Activated naive CD4-positive, alpha-beta T cell treated with anti-CD3 and anti-CD28 coated beads, Interleukin-2, amount 50 U/mL, for 24 hours (primary cell): ENCODE results near the gene RRM2.

Experiments used
- H3K27ac Mint-ChIP-seq: one replicate; pipeline ENCODE4 v1.8.0; 2021; ENCODE audit warnings: mild to moderate bottlenecking, mixed read lengths
- H3K27me3 Mint-ChIP-seq: one replicate; pipeline ENCODE4 v1.8.0; 2021; ENCODE audit warnings: mixed read lengths
- H3K36me3 Mint-ChIP-seq: one replicate; pipeline ENCODE4 v1.8.0; 2021; ENCODE audit warnings: mixed read lengths
- H3K4me1 Mint-ChIP-seq: one replicate; pipeline ENCODE4 v1.8.0; 2021; ENCODE audit warnings: mixed read lengths
- H3K4me3 Mint-ChIP-seq: one replicate; pipeline ENCODE4 v1.8.0; 2021; ENCODE audit warnings: mild to moderate bottlenecking, mixed read lengths
- H3K9me3 Mint-ChIP-seq: one replicate; pipeline ENCODE4 v1.8.0; 2021; ENCODE audit warnings: mixed read lengths

Gene RRM2

GRCh38 chr2:10151462-10151861, 28.9 kb downstream of the RRM2 start:
- H3K4me1 Mint-ChIP-seq, result peaks cover 11% of the 10 kb centered on the region
- H3K27me3 Mint-ChIP-seq, result no peaks in the 10 kb centered on the region
- no peaks in the 10 kb centered on the region for H3K9me3 Mint-ChIP-seq
- no peak overlapping the region for H3K27ac Mint-ChIP-seq
- H3K36me3 Mint-ChIP-seq, result no peaks in the 10 kb centered on the region
- H3K4me3 Mint-ChIP-seq, result no peak overlapping the region

DNA sequence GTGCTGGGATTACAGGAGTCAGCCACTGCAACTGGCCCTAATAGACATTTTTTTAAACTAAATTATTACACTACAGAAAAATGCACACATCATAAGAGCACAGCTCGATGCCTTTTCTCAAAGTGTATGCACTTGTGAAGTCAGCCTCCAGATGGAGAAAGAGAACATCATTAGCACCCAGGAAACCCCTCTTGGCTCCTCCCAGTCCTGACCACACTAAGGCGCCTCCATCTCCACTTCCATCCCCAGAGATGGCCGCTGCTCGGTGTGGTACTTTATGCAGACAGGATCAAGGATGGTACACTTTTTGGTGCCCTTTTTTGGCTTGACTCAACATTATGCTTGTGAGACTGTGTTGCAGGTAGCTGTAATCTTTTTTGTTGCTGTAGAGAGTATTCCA, 34.8 kb downstream of the RRM2 start:
- H3K9me3 Mint-ChIP-seq, result no peaks in the 10 kb centered on the region
- H3K4me3 Mint-ChIP-seq, result no peak overlapping the region
- no peaks in the 10 kb centered on the region for H3K36me3 Mint-ChIP-seq
- no peaks in the 10 kb centered on the region for H3K27me3 Mint-ChIP-seq
- H3K27ac Mint-ChIP-seq, result no peak overlapping the region
- peaks cover 13% of the 10 kb centered on the region for H3K4me1 Mint-ChIP-seq

DNA sequence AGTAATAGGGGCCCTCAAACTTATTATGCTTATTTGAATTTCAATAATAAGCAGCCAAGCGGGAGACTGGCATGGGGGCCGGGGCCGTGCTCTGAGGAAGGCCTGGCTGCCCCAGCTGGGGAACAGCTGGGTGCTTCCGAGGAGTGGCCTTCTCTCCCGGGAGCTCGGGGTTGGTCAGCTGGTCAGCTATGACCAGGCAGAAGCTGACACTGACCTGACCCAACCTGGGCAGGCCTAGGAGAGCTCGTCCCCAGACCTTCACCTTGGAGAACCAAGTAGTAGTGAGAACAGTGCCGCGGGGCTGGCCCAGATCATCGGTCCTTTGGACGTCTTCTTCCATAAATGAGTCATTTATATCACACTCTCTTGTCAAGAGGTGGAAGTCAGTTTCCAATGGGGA, 36.1 kb downstream of the RRM2 start:
- H3K4me3 Mint-ChIP-seq, result no peak overlapping the region

GRCh38 chr2:10159086-10159485, 36.5 kb downstream of the RRM2 start:
- Mint-ChIP-seq H3K36me3 (no peaks in the 10 kb centered on the region), H3K27ac (no peak overlapping the region), H3K4me3 (no peak overlapping the region), H3K9me3 (no peaks in the 10 kb centered on the region), H3K27me3 (no peaks in the 10 kb centered on the region), H3K4me1 (peaks cover 13% of the 10 kb centered on the region)

More for the DNA sequence above, 36.1 kb downstream of the RRM2 start:
- H3K27me3 Mint-ChIP-seq, result no peaks in the 10 kb centered on the region
- H3K4me1 Mint-ChIP-seq, result peaks cover 13% of the 10 kb centered on the region
- H3K27ac Mint-ChIP-seq, result no peak overlapping the region
- no peaks in the 10 kb centered on the region for H3K36me3 Mint-ChIP-seq
- H3K9me3 Mint-ChIP-seq, result no peaks in the 10 kb centered on the region

- Mint-ChIP-seq H3K9me3 (no peaks in the 10 kb centered on the region), H3K27me3 (no peaks in the 10 kb centered on the region), H3K4me1 (peaks cover 13% of the 10 kb centered on the region), H3K4me3 (no peak overlapping the region), H3K27ac (no peak overlapping the region), H3K36me3 (no peaks in the 10 kb centered on the region)
These were observed 37.1 kb downstream of the RRM2 start for GRCh38 chr2:10159581-10160131.

GRCh38 chr2:10160203-10160955, 37.8 kb downstream of the RRM2 start:
- Mint-ChIP-seq H3K27ac (no peak overlapping the region), H3K4me1 (peaks cover 13% of the 10 kb centered on the region), H3K27me3 (no peaks in the 10 kb centered on the region), H3K9me3 (no peaks in the 10 kb centered on the region), H3K36me3 (no peaks in the 10 kb centered on the region), H3K4me3 (no peak overlapping the region)

- peaks cover 13% of the 10 kb centered on the region for H3K4me1 Mint-ChIP-seq
- no peaks in the 10 kb centered on the region for H3K27me3 Mint-ChIP-seq
- no peak overlapping the region for H3K4me3 Mint-ChIP-seq
- no peaks in the 10 kb centered on the region for H3K9me3 Mint-ChIP-seq
- no peaks in the 10 kb centered on the region for H3K36me3 Mint-ChIP-seq
- no peak overlapping the region for H3K27ac Mint-ChIP-seq
These were observed 38.8 kb downstream of the RRM2 start for GRCh38 chr2:10161206-10161931.

DNA sequence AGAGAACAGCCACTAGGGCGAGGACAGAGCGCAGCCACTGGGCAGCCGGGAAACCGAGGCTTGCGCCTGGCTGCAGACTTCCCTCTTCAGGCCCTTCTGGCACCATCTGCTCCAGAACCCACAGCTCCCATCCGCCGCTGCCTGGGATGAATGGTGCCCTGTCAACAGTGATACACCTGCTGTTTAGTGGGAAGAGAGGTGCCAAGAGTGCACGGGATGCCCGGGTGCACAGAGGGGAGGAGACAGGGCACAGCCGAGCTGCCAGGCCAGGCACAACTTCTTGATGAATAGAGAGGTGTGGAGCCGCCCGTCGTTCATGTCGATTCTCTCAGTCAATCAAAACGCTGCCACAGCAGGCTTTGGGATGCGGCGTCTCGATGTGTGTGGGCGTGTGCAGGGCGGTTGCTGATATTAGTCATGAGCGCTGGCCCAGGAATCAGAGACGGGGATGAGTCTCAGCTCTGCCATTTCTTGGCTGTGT, 39.5 kb downstream of the RRM2 start:
- no peak overlapping the region for H3K27ac Mint-ChIP-seq

GRCh38 chr2:10162586-10163497, 40.3 kb downstream of the RRM2 start:
- Mint-ChIP-seq H3K36me3 (no peaks in the 10 kb centered on the region), H3K27me3 (no peaks in the 10 kb centered on the region), H3K9me3 (no peaks in the 10 kb centered on the region), H3K4me3 (no peak overlapping the region), H3K4me1 (peaks cover 13% of the 10 kb centered on the region), H3K27ac (no peak overlapping the region)

More for the DNA sequence above, 39.5 kb downstream of the RRM2 start:
- Mint-ChIP-seq H3K4me1 (peaks cover 13% of the 10 kb centered on the region), H3K9me3 (no peaks in the 10 kb centered on the region), H3K4me3 (no peak overlapping the region), H3K36me3 (no peaks in the 10 kb centered on the region), H3K27me3 (no peaks in the 10 kb centered on the region)

DNA sequence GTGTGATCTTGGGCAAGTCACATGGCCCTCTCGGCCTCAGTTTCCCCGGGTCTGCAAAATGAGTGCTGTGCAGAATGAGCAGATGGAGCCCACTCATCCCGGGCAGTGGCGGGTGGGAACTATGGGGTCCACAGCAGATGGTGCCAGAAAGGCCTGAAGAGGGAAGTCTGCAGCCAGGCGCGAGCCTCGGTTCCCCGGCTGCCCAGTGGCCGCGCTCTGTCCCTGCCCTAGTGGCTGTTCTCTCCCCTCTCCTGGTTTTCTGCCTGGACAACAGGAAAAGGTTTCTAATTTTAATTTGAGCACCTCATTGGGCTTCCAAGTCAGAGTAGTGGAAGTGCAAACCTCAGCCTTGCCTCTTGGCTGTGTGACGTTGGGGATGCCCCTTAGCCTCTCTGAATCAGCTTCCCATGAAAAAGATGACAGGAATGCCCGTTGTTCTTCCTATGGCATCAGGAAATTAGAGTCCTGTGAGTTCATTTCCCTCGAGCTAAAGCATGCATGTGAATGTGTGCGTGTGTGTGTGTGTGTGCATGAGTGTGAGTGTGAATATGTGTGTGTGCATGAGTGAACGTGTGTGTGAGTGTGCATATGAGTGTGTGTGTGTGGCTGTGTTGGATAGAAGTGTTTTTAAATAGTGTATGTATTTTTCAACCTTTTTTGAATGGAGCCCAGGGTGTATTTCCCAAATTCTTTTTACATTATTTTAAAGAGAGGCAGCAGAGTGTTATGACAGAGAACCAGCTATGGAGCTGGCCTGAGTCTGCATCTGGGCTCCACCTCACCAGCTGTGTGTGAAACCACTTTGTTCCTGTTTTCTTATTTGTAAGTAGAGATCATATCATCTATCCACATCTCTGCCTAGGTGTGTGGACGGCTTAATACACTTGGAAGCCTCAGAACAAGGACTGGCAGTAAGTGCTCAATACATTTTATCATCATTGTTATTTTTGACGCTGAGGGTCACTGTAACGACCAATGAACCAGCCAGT, 41.3 kb downstream of the RRM2 start:
- Mint-ChIP-seq H3K9me3 (no peaks in the 10 kb centered on the region), H3K4me1 (peaks cover 13% of the 10 kb centered on the region), H3K36me3 (no peaks in the 10 kb centered on the region), H3K27ac (no peak overlapping the region), H3K27me3 (no peaks in the 10 kb centered on the region), H3K4me3 (no peak overlapping the region)

- H3K4me3 Mint-ChIP-seq, result no peak overlapping the region
- no peaks in the 10 kb centered on the region for H3K9me3 Mint-ChIP-seq
- no peaks in the 10 kb centered on the region for H3K27me3 Mint-ChIP-seq
- no peak overlapping the region for H3K27ac Mint-ChIP-seq
- no peaks in the 10 kb centered on the region for H3K36me3 Mint-ChIP-seq
- H3K4me1 Mint-ChIP-seq, result peaks cover 5% of the 10 kb centered on the region
These were observed 42.1 kb downstream of the RRM2 start for GRCh38 chr2:10164601-10165000.

GRCh38 chr2:10165282-10165681, 42.7 kb downstream of the RRM2 start:
- H3K4me3 Mint-ChIP-seq, result no peak overlapping the region
- H3K27ac Mint-ChIP-seq, result peak overlapping the region; percentile 4
- no peaks in the 10 kb centered on the region for H3K27me3 Mint-ChIP-seq
- no peaks in the 10 kb centered on the region for H3K36me3 Mint-ChIP-seq
- no peaks in the 10 kb centered on the region for H3K9me3 Mint-ChIP-seq
- no peaks in the 10 kb centered on the region for H3K4me1 Mint-ChIP-seq

- H3K4me1 Mint-ChIP-seq, result no peaks in the 10 kb centered on the region
- no peak overlapping the region for H3K27ac Mint-ChIP-seq
- H3K27me3 Mint-ChIP-seq, result no peaks in the 10 kb centered on the region
- no peaks in the 10 kb centered on the region for H3K9me3 Mint-ChIP-seq
- no peak overlapping the region for H3K4me3 Mint-ChIP-seq
- H3K36me3 Mint-ChIP-seq, result no peaks in the 10 kb centered on the region
These were observed 43.5 kb downstream of the RRM2 start for GRCh38 chr2:10165861-10166675.
